22Rv1 (cell line): ENCODE results near the gene VEZF1.

Source experiments
- ZFX ChIP-seq: fragments of 450-650 bp; IDR thresholded peaks from 2 replicates; pipeline ENCODE4 v1.6.1; 2017; ENCODE audit warnings: antibody characterized with exemption, borderline replicate concordance
- TF ChIP-seq, protein P1 (sequence below): fragments of 450-650 bp; IDR thresholded peaks from 2 replicates; pipeline ENCODE4 v1.5.1; 2017; ENCODE audit warnings: mild to moderate bottlenecking

DNA sequence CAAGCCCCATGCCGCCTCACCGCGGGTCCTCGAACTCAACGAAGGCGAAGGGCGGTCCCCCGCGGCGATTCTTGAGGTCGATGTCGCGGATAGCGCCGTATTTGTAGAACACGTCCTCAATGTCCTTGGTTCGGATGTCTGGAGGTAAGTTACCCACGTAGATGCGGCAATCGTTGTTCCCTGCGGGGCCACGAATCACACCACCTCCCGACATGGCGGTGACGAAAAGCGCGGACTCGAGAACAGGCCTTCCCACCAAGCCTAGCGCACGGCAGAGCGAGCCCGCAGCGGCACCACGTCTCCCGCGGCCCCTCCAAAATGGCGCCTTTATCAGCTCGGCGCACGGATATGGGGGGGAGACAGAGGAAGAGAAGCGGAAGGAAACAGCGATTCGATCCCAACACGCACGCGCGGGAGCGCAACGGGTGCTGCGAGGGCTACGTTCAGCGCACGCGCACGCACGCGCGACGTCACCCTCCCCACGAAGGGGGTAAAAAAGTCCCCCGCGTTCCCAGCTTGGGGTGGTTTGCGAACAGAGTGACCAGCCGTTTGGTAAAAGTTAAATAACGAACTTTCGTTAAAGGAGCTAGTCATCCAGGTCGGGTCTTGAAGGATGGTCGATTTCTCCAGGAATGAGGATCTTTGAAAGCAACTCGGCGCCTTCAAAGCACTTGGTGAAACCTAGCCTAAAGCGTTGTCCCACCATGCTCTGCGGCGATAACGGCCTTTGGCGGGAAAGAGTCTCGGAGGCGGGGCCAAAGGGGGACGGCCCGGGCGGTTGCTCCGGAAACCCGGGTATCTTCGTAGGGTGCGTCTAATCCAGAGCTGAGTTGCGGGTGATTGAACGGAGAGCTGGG is 19.1 kb upstream of the VEZF1 start, which contains the start of gene SRSF1:
- TF ChIP-seq, protein P1, sequence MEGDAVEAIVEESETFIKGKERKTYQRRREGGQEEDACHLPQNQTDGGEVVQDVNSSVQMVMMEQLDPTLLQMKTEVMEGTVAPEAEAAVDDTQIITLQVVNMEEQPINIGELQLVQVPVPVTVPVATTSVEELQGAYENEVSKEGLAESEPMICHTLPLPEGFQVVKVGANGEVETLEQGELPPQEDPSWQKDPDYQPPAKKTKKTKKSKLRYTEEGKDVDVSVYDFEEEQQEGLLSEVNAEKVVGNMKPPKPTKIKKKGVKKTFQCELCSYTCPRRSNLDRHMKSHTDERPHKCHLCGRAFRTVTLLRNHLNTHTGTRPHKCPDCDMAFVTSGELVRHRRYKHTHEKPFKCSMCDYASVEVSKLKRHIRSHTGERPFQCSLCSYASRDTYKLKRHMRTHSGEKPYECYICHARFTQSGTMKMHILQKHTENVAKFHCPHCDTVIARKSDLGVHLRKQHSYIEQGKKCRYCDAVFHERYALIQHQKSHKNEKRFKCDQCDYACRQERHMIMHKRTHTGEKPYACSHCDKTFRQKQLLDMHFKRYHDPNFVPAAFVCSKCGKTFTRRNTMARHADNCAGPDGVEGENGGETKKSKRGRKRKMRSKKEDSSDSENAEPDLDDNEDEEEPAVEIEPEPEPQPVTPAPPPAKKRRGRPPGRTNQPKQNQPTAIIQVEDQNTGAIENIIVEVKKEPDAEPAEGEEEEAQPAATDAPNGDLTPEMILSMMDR, result no peak
- no peak for TF ChIP-seq ZFX
